Ishikawa (cell line): ENCODE results near the gene TUBB4B.

ENCODE experiments used
- CREB1 ChIP-seq: IDR thresholded peaks from 2 replicates; pipeline ENCODE4 v1.6.1; 2012; ENCODE audit warnings: low read depth
- EGR1 ChIP-seq: IDR thresholded peaks from 2 replicates; pipeline ENCODE4 v1.6.1; 2012
- EP300 ChIP-seq: IDR thresholded peaks from 2 replicates; pipeline ENCODE4 v1.6.1; 2012; ENCODE audit warnings: borderline replicate concordance
- FOXM1 ChIP-seq: IDR thresholded peaks from 2 replicates; pipeline ENCODE4 v1.6.1; 2012; ENCODE audit warnings: low read depth, borderline replicate concordance
- MAX ChIP-seq: IDR thresholded peaks from 2 replicates; pipeline ENCODE4 v1.6.1; 2012
- RAD21 ChIP-seq: IDR thresholded peaks from 2 replicates; pipeline ENCODE4 v1.6.1; 2012; ENCODE audit warnings: low read depth
- TAF1 ChIP-seq: IDR thresholded peaks from 2 replicates; pipeline ENCODE4 v1.6.1; 2012; ENCODE audit warnings: low read depth, mild to moderate bottlenecking
- TEAD4 ChIP-seq: IDR thresholded peaks from 2 replicates; pipeline ENCODE4 v1.6.1; 2012
- USF1 ChIP-seq: IDR thresholded peaks from 2 replicates; pipeline ENCODE4 v1.6.1; 2012
- YY1 ChIP-seq: IDR thresholded peaks from 2 replicates; pipeline ENCODE4 v1.6.1; 2012; ENCODE audit warnings: low read depth
- ZBTB7A ChIP-seq: IDR thresholded peaks from 2 replicates; pipeline ENCODE4 v1.6.1; 2012; ENCODE audit warnings: low read depth
- TF ChIP-seq, protein P1 (sequence below): IDR thresholded peaks from 2 replicates; pipeline ENCODE4 v1.6.1; 2012; ENCODE audit warnings: low read depth, mild to moderate bottlenecking

- no peak for TF ChIP-seq EGR1
- no peak for TF ChIP-seq TAF1
- TF ChIP-seq USF1: no peak
- no peak for TF ChIP-seq CREB1
- TF ChIP-seq RAD21: no peak
- TF ChIP-seq EP300: no peak
- no peak for TF ChIP-seq YY1
- TF ChIP-seq, protein P1, sequence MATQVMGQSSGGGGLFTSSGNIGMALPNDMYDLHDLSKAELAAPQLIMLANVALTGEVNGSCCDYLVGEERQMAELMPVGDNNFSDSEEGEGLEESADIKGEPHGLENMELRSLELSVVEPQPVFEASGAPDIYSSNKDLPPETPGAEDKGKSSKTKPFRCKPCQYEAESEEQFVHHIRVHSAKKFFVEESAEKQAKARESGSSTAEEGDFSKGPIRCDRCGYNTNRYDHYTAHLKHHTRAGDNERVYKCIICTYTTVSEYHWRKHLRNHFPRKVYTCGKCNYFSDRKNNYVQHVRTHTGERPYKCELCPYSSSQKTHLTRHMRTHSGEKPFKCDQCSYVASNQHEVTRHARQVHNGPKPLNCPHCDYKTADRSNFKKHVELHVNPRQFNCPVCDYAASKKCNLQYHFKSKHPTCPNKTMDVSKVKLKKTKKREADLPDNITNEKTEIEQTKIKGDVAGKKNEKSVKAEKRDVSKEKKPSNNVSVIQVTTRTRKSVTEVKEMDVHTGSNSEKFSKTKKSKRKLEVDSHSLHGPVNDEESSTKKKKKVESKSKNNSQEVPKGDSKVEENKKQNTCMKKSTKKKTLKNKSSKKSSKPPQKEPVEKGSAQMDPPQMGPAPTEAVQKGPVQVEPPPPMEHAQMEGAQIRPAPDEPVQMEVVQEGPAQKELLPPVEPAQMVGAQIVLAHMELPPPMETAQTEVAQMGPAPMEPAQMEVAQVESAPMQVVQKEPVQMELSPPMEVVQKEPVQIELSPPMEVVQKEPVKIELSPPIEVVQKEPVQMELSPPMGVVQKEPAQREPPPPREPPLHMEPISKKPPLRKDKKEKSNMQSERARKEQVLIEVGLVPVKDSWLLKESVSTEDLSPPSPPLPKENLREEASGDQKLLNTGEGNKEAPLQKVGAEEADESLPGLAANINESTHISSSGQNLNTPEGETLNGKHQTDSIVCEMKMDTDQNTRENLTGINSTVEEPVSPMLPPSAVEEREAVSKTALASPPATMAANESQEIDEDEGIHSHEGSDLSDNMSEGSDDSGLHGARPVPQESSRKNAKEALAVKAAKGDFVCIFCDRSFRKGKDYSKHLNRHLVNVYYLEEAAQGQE: no peak
- no peak for TF ChIP-seq ZBTB7A
- TF ChIP-seq FOXM1: no peak
- no peak for TF ChIP-seq TEAD4
- no peak for TF ChIP-seq MAX
Measured at GRCh38 chr9:137192448-137192780, 48.7 kb upstream of the TUBB4B start.
